IMR-90 (cell line): ENCODE data around the gene TOMM6. TPM values are rescaled to one million over a fixed set of nuclear protein-coding genes. Genes with fewer than 3 reads are reported as not detected.

Experiments used
- ATAC-seq: fragments of 200-7000 bp; cut with Tn5 transposase; 2 replicates; pipeline ENCODE4 v1.9.1; 2020; ENCODE audit warnings: low read depth, mild to moderate bottlenecking, moderate library complexity
- BruUV-seq: library from RNA; stranded (reverse); fragments of 400-500 nt; replicated peaks from 2 replicates; lab custom pipeline; 2021; lab: Mats Ljungman, UMichigan
- CTCF ChIA-PET: fragments of 300-600 bp; formaldehyde crosslinking; extraction: SDS; loops from one replicate; lab custom pipeline; 2021; ENCODE audit warnings: antibody characterized with exemption; lab: Yijun Ruan, JAX
- POLR2A ChIA-PET: fragments of 300-600 bp; sonication (Branson Sonifier 250); formaldehyde crosslinking; loops from one replicate; lab custom pipeline; 2022; ENCODE audit warnings: antibody characterized with exemption; ENCODE audit not compliant: unreplicated experiment; lab: Charles Lee
- DNase-seq: peaks from one replicate; pipeline ENCODE4 v3.0.0; 2013
- H2AFZ ChIP-seq: replicated peaks from 2 replicates; pipeline ENCODE3; 2013; ENCODE audit warnings: low read length, mild to moderate bottlenecking; ENCODE audit not compliant: poor library complexity
- H2AK5ac ChIP-seq: 2 replicates; pipeline ENCODE4 v1.6.1; 2013; ENCODE audit warnings: low read depth, low read length, inconsistent platforms
- H2AK9ac ChIP-seq: replicated peaks from 2 replicates; pipeline ENCODE3; 2013; ENCODE audit warnings: mild to moderate bottlenecking, low read depth, low read length, moderate library complexity; ENCODE audit not compliant: poor library complexity
- H2BK120ac ChIP-seq: 2 replicates; pipeline ENCODE4 v1.6.1; 2013; ENCODE audit warnings: low read depth, low read length, inconsistent platforms
- H2BK15ac ChIP-seq: 3 replicates; pipeline ENCODE4 v1.6.1; 2013; ENCODE audit warnings: low read depth, low read length, inconsistent platforms
- H2BK20ac ChIP-seq: 2 replicates; pipeline ENCODE4 v1.6.1; 2013; ENCODE audit warnings: low read depth, mild to moderate bottlenecking, inconsistent platforms, low read length, moderate library complexity
- H2BK5ac ChIP-seq: 2 replicates; pipeline ENCODE4 v1.6.1; 2013; ENCODE audit warnings: mild to moderate bottlenecking, low read depth, low read length, inconsistent platforms; ENCODE audit not compliant: poor library complexity, severe bottlenecking
- H3K14ac ChIP-seq: replicated peaks from 2 replicates; pipeline ENCODE4 v1.6.1; 2013; ENCODE audit warnings: low read depth, low read length, inconsistent platforms
- H3K18ac ChIP-seq: 2 replicates; pipeline ENCODE4 v1.6.1; 2013; ENCODE audit warnings: low read depth, low read length, control low read depth
- H3K23ac ChIP-seq: 2 replicates; pipeline ENCODE4 v1.6.1; 2013; ENCODE audit warnings: low read depth, low read length, inconsistent platforms
- H3K27ac ChIP-seq: 2 replicates; pipeline ENCODE4 v1.5.1; 2013; ENCODE audit warnings: mild to moderate bottlenecking, control low read depth, low read length; ENCODE audit not compliant: insufficient read depth
- H3K27me3 ChIP-seq: 2 replicates; pipeline ENCODE4 v1.6.1; 2013; ENCODE audit warnings: low read length; ENCODE audit not compliant: control insufficient read depth, insufficient read depth
- H3K36me3 ChIP-seq: 2 replicates; pipeline ENCODE4 v1.6.1; 2013; ENCODE audit warnings: low read length, mixed read lengths; ENCODE audit not compliant: control insufficient read depth, insufficient read depth
- H3K4ac ChIP-seq: 2 replicates; pipeline ENCODE4 v1.6.1; 2013; ENCODE audit warnings: low read depth, low read length, inconsistent platforms
- H3K4me1 ChIP-seq: 2 replicates; pipeline ENCODE4 v1.6.1; 2013; ENCODE audit warnings: low read length, mixed read lengths; ENCODE audit not compliant: control insufficient read depth, insufficient read depth
- H3K4me2 ChIP-seq: 2 replicates; pipeline ENCODE4 v1.6.1; 2013; ENCODE audit warnings: low read depth, mild to moderate bottlenecking, control low read depth, low read length, moderate library complexity
- H3K4me3 ChIP-seq: 2 replicates; pipeline ENCODE4 v1.5.1; 2013; ENCODE audit warnings: low read depth, mild to moderate bottlenecking, control low read depth, low read length, moderate library complexity; ENCODE audit not compliant: insufficient read depth
- H3K56ac ChIP-seq: 2 replicates; pipeline ENCODE4 v1.6.1; 2013; ENCODE audit warnings: low read length, inconsistent platforms; ENCODE audit not compliant: insufficient read depth; ENCODE audit errors: extremely low read depth
- H3K79me1 ChIP-seq, 2 experiments: 2 replicates each; pipeline ENCODE4 v1.6.1; 2013; ENCODE audit warnings: low read length in 2 of 2, inconsistent platforms in 1 of 2, low read depth in 1 of 2
- H3K9ac ChIP-seq: 2 replicates; pipeline ENCODE4 v1.6.1; 2013; ENCODE audit warnings: low read depth, low read length, control low read depth
- H3K9me1 ChIP-seq: 2 replicates; pipeline ENCODE4 v1.6.1; 2013; ENCODE audit warnings: low read length, inconsistent platforms; ENCODE audit not compliant: insufficient read depth
- H3K9me3 ChIP-seq: 2 replicates; pipeline ENCODE4 v1.6.1; 2013; ENCODE audit warnings: low read length; ENCODE audit not compliant: control insufficient read depth, insufficient read depth
- H4K20me1 ChIP-seq: 2 replicates; pipeline ENCODE4 v1.6.1; 2013; ENCODE audit warnings: low read length, inconsistent platforms; ENCODE audit not compliant: insufficient read depth
- H4K5ac ChIP-seq: 2 replicates; pipeline ENCODE4 v1.6.1; 2013; ENCODE audit warnings: mild to moderate bottlenecking, low read depth, low read length, control low read depth
- H4K8ac ChIP-seq, 2 experiments: 2 replicates each; pipeline ENCODE4 v1.6.1; 2013; ENCODE audit warnings: low read depth in 2 of 2, low read length in 2 of 2, control low read depth in 1 of 2, inconsistent platforms in 1 of 2
- H4K91ac ChIP-seq: 2 replicates; pipeline ENCODE4 v1.6.1; 2013; ENCODE audit warnings: low read depth, low read length, inconsistent platforms; ENCODE audit not compliant: insufficient read depth
- NFE2L2 ChIP-seq: fragments of 150-350 bp; IDR thresholded peaks from 2 replicates; pipeline ENCODE4 v1.6.1; 2016; ENCODE audit warnings: low read depth, mild to moderate bottlenecking, low read length
- RAD21 ChIP-seq: IDR thresholded peaks from 2 replicates; pipeline ENCODE4 v1.6.1; 2012; ENCODE audit warnings: low read length, improper control_type of control experiment
- WGBS, 2 experiments: methylation state at CpG; one replicate each; pipeline versions ENCODE4 v1.1.5 to v1.1.7; 2013; ENCODE audit warnings: missing lambda C conversion rate in 2 of 2; ENCODE audit not compliant: insufficient read length in 1 of 2; ENCODE audit errors: extremely low coverage in 2 of 2; 5-methylcytosine and 5-hydroxymethylcytosine counted together
- dilution Hi-C: fragments of 300-500 bp; cut with HindIII; formaldehyde crosslinking; loops from one replicate; pipeline ENCODE4 v1.14.3; 2018; ENCODE audit warnings: low sequenced_read_pairs; ENCODE audit not compliant: unreplicated experiment
- in situ Hi-C: fragments of 300-500 bp; cut with MboI; formaldehyde crosslinking; loops from 3 replicates; pipeline ENCODE4 v1.14.3; 2019; ENCODE audit warnings: low sequenced_read_pairs, inconsistent platforms, mixed read lengths
- intact Hi-C: fragments of 100-400 bp; cut with micrococcal nuclease; formaldehyde crosslinking; loops from 2 replicates; pipeline ENCODE4 v1.10.0; 2022
- polyA plus RNA-seq, 3 experiments: library from polyadenylated mRNA; depleted of rRNA; stranded (reverse); fragments of >200 nt; gene quantifications; 2 replicates each; pipeline ENCODE4 v1.2.3, GENCODE V29; 2012; ENCODE audit warnings: low replicate concordance in 1 of 3
- total RNA-seq: library from RNA; depleted of rRNA; stranded (reverse); fragments of >200 nt; gene quantifications from 2 replicates; pipeline ENCODE4 v1.2.3, GENCODE V29; 2012

The TOMM6 gene
- total and polyA plus RNA-seq, 2 of the 4 experiments (the other 2 are of a cell fraction), result 128 to 227 TPM

GRCh38 chr6:41758641-41759035 lies 28.9 kb upstream of the TOMM6 start:
- H3K18ac ChIP-seq, result no peak overlapping the region
- H3K27me3 ChIP-seq, result peaks cover 34% of the 10 kb centered on the region
- POLR2A ChIA-PET, result no interaction called here
- no peaks in the 10 kb centered on the region for H3K9me3 ChIP-seq
- H2AK9ac ChIP-seq, result no peak overlapping the region
- no peak overlapping the region for H3K4ac ChIP-seq
- WGBS, 2 experiments, result no CpG with 5 or more reads among the region's 6 CpGs
- no peak overlapping the region for H2BK120ac ChIP-seq
- H3K4me2 ChIP-seq, result no peak overlapping the region
- no peak for ATAC-seq
- H2BK15ac ChIP-seq, result no peak overlapping the region
- dilution Hi-C loops (no loop called here), intact Hi-C loops (no loop called here), in situ Hi-C loops (no loop called here)
- no peak overlapping the region for H4K8ac ChIP-seq
- no peak overlapping the region for H4K5ac ChIP-seq
- no peaks in the 10 kb centered on the region for H3K79me1 ChIP-seq
- no peak overlapping the region for H2AFZ ChIP-seq
- H3K4me1 ChIP-seq, result peaks cover 3% of the 10 kb centered on the region; the same call in 1 of the 2 replicates
- H4K91ac ChIP-seq, result no peak overlapping the region
- no peak overlapping the region for H3K23ac ChIP-seq
- H3K9me1 ChIP-seq, result no peaks in the 10 kb centered on the region; the same call in 1 of the 2 replicates
- no peak overlapping the region for H2BK20ac ChIP-seq
- no TSS peak for BruUV-seq
- no peak overlapping the region for H3K9ac ChIP-seq
- H4K20me1 ChIP-seq, result no peaks in the 10 kb centered on the region
- no peak overlapping the region for H2AK5ac ChIP-seq
- DNase-seq, result no peak
- CTCF ChIA-PET, result no interaction called here
- no peak overlapping the region for H3K14ac ChIP-seq
- TF ChIP-seq NFE2L2 (no peak), RAD21 (no peak)
- no peak overlapping the region for H3K56ac ChIP-seq
- H2BK5ac ChIP-seq, result no peak overlapping the region
- H3K36me3 ChIP-seq, result no peaks in the 10 kb centered on the region
- H3K4me3 ChIP-seq, result no peak overlapping the region
- no peak overlapping the region for H3K27ac ChIP-seq
